Activated CD4-positive, CD25-positive, alpha-beta regulatory T cell treated with anti-CD3 and anti-CD28 coated beads, Interleukin-2, amount 50 U/mL, for 16 hours (primary cell): ENCODE measurements around the gene STK24.

Source experiments
- DNase-seq: peaks from one replicate; pipeline ENCODE4 v3.0.0-alpha.2; 2020; ENCODE audit warnings: low read depth, low spot score

Gene STK24

GRCh38 chr13:98452851-98453843, 123.8 kb downstream of the STK24 start:
- DNase-seq: no peak

GRCh38 chr13:98451676-98452470, 125.0 kb downstream of the STK24 start:
- no peak for DNase-seq

- no peak for DNase-seq
These were observed 126.3 kb downstream of the STK24 start for GRCh38 chr13:98450539-98451111.

GRCh38 chr13:98450026-98450425, 126.9 kb downstream of the STK24 start:
- no peak for DNase-seq

GRCh38 chr13:98449273-98449672, 127.6 kb downstream of the STK24 start:
- DNase-seq: no peak

GRCh38 chr13:98448642-98448928, 128.3 kb downstream of the STK24 start:
- no peak for DNase-seq

GRCh38 chr13:98447881-98448641, 128.8 kb downstream of the STK24 start:
- DNase-seq: no peak

GRCh38 chr13:98447130-98447529, 129.8 kb downstream of the STK24 start:
- no peak for DNase-seq

GRCh38 chr13:98446234-98446621, 130.7 kb downstream of the STK24 start:
- no peak for DNase-seq

- peak; percentile 53 for DNase-seq
These were observed 131.3 kb downstream of the STK24 start for GRCh38 chr13:98445340-98446233.

GRCh38 chr13:98444381-98444780, 132.5 kb downstream of the STK24 start:
- DNase-seq: no peak

GRCh38 chr13:98443800-98444325, 133.0 kb downstream of the STK24 start:
- no peak for DNase-seq

GRCh38 chr13:98443329-98443728, 133.6 kb downstream of the STK24 start:
- no peak for DNase-seq

GRCh38 chr13:98442391-98443230, 134.3 kb downstream of the STK24 start:
- no peak for DNase-seq

- no peak for DNase-seq
These were observed 135.7 kb downstream of the STK24 start for GRCh38 chr13:98441056-98441676.

- no peak for DNase-seq
These were observed 136.4 kb downstream of the STK24 start for GRCh38 chr13:98440390-98441055.

GRCh38 chr13:98439896-98440295, 137.0 kb downstream of the STK24 start:
- DNase-seq: no peak

GRCh38 chr13:98439126-98439828, 137.6 kb downstream of the STK24 start:
- DNase-seq: no peak
